HepG2 (cell line): Measurements from ENCODE around the gene MGAT2. TPM values are rescaled to one million over a fixed set of nuclear protein-coding genes. Genes with fewer than 3 reads are reported as not detected.

Experiments used
- AGO1 ChIP-seq: fragments of 200-400 bp; formaldehyde crosslinking; IDR thresholded peaks from 2 replicates; pipeline ENCODE4 v1.6.1; 2017; ENCODE audit warnings: mild to moderate bottlenecking, low read depth, low read length, moderate library complexity; ENCODE audit not compliant: poor library complexity, severe bottlenecking
- GABPB1 ChIP-seq: IDR thresholded peaks from 2 replicates; pipeline ENCODE4 v1.6.1; 2016; ENCODE audit warnings: mild to moderate bottlenecking, missing genetic modification reagents, moderate library complexity, missing compliant biosample characterization
- SALL2 ChIP-seq: sonication (generic); formaldehyde crosslinking; IDR thresholded peaks from 2 replicates; pipeline ENCODE4 v1.8.1; 2023; ENCODE audit warnings: mild to moderate bottlenecking, missing genetic modification reagents, inconsistent platforms
- SIN3B ChIP-seq: fragments of 150-350 bp; IDR thresholded peaks from 2 replicates; pipeline ENCODE4 v1.6.1; 2014; ENCODE audit warnings: low read length
- SNAI1 ChIP-seq: sonication (generic); formaldehyde crosslinking; IDR thresholded peaks from 2 replicates; pipeline ENCODE4 v1.5.0; 2020; ENCODE audit warnings: mild to moderate bottlenecking, missing genetic modification reagents, borderline replicate concordance
- YY1 ChIP-seq: IDR thresholded peaks from 2 replicates; pipeline ENCODE4 v1.6.1; 2011; ENCODE audit warnings: low read length, low read depth, moderate library complexity, mild to moderate bottlenecking; ENCODE audit not compliant: insufficient read depth, insufficient replicate concordance
- ZBTB49 ChIP-seq: sonication (generic); formaldehyde crosslinking; IDR thresholded peaks from 2 replicates; pipeline ENCODE4 v1.4.0; 2020; ENCODE audit warnings: missing genetic modification reagents, borderline replicate concordance
- ZHX2 ChIP-seq, 2 experiments: sonication (generic) in 1 of 2; formaldehyde crosslinking in 1 of 2; IDR thresholded peaks; 2 replicates each; pipeline versions ENCODE4 v1.6.1 to v1.9.0; 2014 to 2022; ENCODE audit warnings: antibody characterized with exemption in 1 of 2, borderline replicate concordance in 1 of 2, inconsistent platforms in 1 of 2, low read depth in 1 of 2, missing genetic modification reagents in 1 of 2
- ZNF264 ChIP-seq: sonication (generic); formaldehyde crosslinking; IDR thresholded peaks from 2 replicates; pipeline ENCODE4 v1.4.0; 2020; ENCODE audit warnings: missing genetic modification reagents
- ZNF282 ChIP-seq: fragments of 450-650 bp; IDR thresholded peaks from 2 replicates; pipeline ENCODE4 v1.6.1; 2018; ENCODE audit not compliant: partially characterized antibody
- ZNF431 ChIP-seq: sonication (generic); formaldehyde crosslinking; IDR thresholded peaks from 2 replicates; pipeline ENCODE4 v1.9.0; 2022; ENCODE audit warnings: missing genetic modification reagents, low read depth, mild to moderate bottlenecking, borderline replicate concordance
- ZNF597 ChIP-seq: sonication (generic); formaldehyde crosslinking; IDR thresholded peaks from 2 replicates; pipeline ENCODE4 v1.5.0; 2020; ENCODE audit warnings: missing genetic modification reagents
- ZNF746 ChIP-seq: sonication (generic); formaldehyde crosslinking; IDR thresholded peaks from 2 replicates; pipeline ENCODE4 v1.8.0; 2022; ENCODE audit warnings: mild to moderate bottlenecking, missing genetic modification reagents
- ZNF781 ChIP-seq: sonication (generic); formaldehyde crosslinking; IDR thresholded peaks from 2 replicates; pipeline ENCODE4 v1.5.1; 2020; ENCODE audit warnings: borderline replicate concordance, mild to moderate bottlenecking, missing genetic modification reagents; ENCODE audit errors: not compliant biosample characterization
- ZNF788 ChIP-seq: sonication (generic); formaldehyde crosslinking; IDR thresholded peaks from 2 replicates; pipeline ENCODE4 v1.5.0; 2020; ENCODE audit warnings: mild to moderate bottlenecking, missing genetic modification reagents, borderline replicate concordance
- ZUFSP ChIP-seq: sonication (generic); formaldehyde crosslinking; IDR thresholded peaks from 2 replicates; pipeline ENCODE4 v1.9.0; 2021; ENCODE audit warnings: missing genetic modification reagents, mild to moderate bottlenecking, borderline replicate concordance
- polyA plus RNA-seq, 8 experiments: library from polyadenylated mRNA; depleted of rRNA in 3 of 8; stranded (reverse) in 7 of 8; unstranded in 1 of 8; fragments of >200 nt; fragmentation: Illumina TruSeq in 4 of 8; extraction: Trizol in 4 of 8; gene quantifications; 2 replicates each; pipeline versions ENCODE4 v1.2.1 to v1.2.3, GENCODE V29; 2011 to 2016; ENCODE audit warnings: low read depth in 4 of 8, missing spikeins in 1 of 8, mixed read lengths in 1 of 8; ENCODE audit not compliant: insufficient read depth in 1 of 8
- total RNA-seq, 5 experiments: library from RNA; depleted of rRNA; stranded (reverse); fragments of >200 nt; fragmentation: Illumina TruSeq; extraction: Trizol; gene quantifications; 2 replicates each; pipeline ENCODE4 v1.2.3, GENCODE V29; 2016; ENCODE audit warnings: low read depth in 1 of 5

MGAT2 gene
- total and polyA plus RNA-seq, 2 of the 13 experiments (the other 11 are each of a cell fraction or from before 2014, with no cell fraction given), result 12.9 to 51.9 TPM

- TF ChIP-seq ZHX2 (IDR thresholded peaks at IDR 0.05; ENCODE audit: low read depth) (no peak), ZHX2 (CRISPR knock-in tag; IDR thresholded peaks at IDR 0.05; ENCODE audit: borderline replicate concordance) (peak; percentile 91; the same call in 1 of the 2 replicates), SNAI1 (CRISPR knock-in tag) (no peak; the same call in 1 of the 2 replicates), SALL2 (peak; percentile 87; the same call in 1 of the 2 replicates), ZBTB49 (no peak), ZNF597 (CRISPR knock-in tag) (no peak), ZNF282 (no peak), ZNF788 (peak; percentile 47; the same call in 1 of the 2 replicates), ZNF264 (CRISPR knock-in tag) (peak; percentile 71; the same call in 1 of the 2 replicates), ZNF431 (CRISPR knock-in tag) (no peak), ZNF781 (CRISPR knock-in tag) (peak; percentile 89), SIN3B (peak; percentile 71; the same call in 1 of the 2 replicates), AGO1 (peak; percentile 81), ZNF746 (CRISPR knock-in tag) (peak; percentile 43), GABPB1 (CRISPR knock-in tag) (peak; percentile 86), YY1 (peak; percentile 92), ZUFSP (no peak)
These were observed 21.9 kb upstream of the MGAT2 start, which contains the start of gene LRR1 (continued) for GRCh38 chr14:49598485-49599300.
